NOMO-1 treated with dmso at 0.1 percent for 144 hours (cell line): ENCODE data around the gene IGSF23.
"Not testable (repeated sequence)": the region's sequence is repeated elsewhere in the genome, so short reads cannot be mapped to it uniquely, and the experiment has no call there.

Experiments used
- DNase-seq: peaks from one replicate; lab custom pipeline; 2025; ENCODE audit not compliant: unreplicated experiment; lab: John Stamatoyannopoulos, UW

The IGSF23 gene

GRCh38 chr19:44611812-44612295 lies 1.5 kb upstream of the IGSF23 start:
- DNase-seq = no peak

GRCh38 chr19:44614313-44614712 lies 950 bp downstream of the IGSF23 start:
- no peak for DNase-seq

- DNase-seq = no peak
Measured at GRCh38 chr19:44615863-44616247, 2.5 kb downstream of the IGSF23 start.

- DNase-seq = no peak
Measured at GRCh38 chr19:44617110-44617880, 3.9 kb downstream of the IGSF23 start.

- DNase-seq = no peak
Measured at GRCh38 chr19:44618640-44619357, 5.4 kb downstream of the IGSF23 start.

GRCh38 chr19:44620667-44621066 lies 7.3 kb downstream of the IGSF23 start:
- DNase-seq = no peak

- no peak for DNase-seq
Measured at GRCh38 chr19:44621367-44621766, 8.0 kb downstream of the IGSF23 start.

GRCh38 chr19:44623080-44623479 lies 9.7 kb downstream of the IGSF23 start:
- DNase-seq = no peak

- no peak for DNase-seq
Measured at GRCh38 chr19:44623626-44624025, 10.3 kb downstream of the IGSF23 start.

- DNase-seq = no peak
Measured at GRCh38 chr19:44624840-44625354, 11.5 kb downstream of the IGSF23 start.

GRCh38 chr19:44625637-44626036 lies 12.3 kb downstream of the IGSF23 start:
- DNase-seq = not testable (repeated sequence)

GRCh38 chr19:44626048-44626624 lies 12.8 kb downstream of the IGSF23 start:
- DNase-seq = no peak

GRCh38 chr19:44627631-44628030 lies 14.3 kb downstream of the IGSF23 start:
- DNase-seq = no peak

- DNase-seq = no peak
Measured at GRCh38 chr19:44628793-44629192, 15.4 kb downstream of the IGSF23 start.

- not testable (repeated sequence) for DNase-seq
Measured at GRCh38 chr19:44631611-44632010, 18.2 kb downstream of the IGSF23 start.

- DNase-seq = not testable (repeated sequence)
Measured at GRCh38 chr19:44634058-44634457, 20.7 kb downstream of the IGSF23 start.

GRCh38 chr19:44634785-44635184 lies 21.4 kb downstream of the IGSF23 start:
- DNase-seq = no peak

GRCh38 chr19:44635581-44636438 lies 22.4 kb downstream of the IGSF23 start:
- DNase-seq = peak; percentile 39

GRCh38 chr19:44636439-44637389 lies 23.4 kb downstream of the IGSF23 start:
- DNase-seq = no peak

GRCh38 chr19:44637390-44637764 lies 24.0 kb downstream of the IGSF23 start:
- no peak for DNase-seq
